IPS-15b (cell line): ENCODE results near the gene NCOA3.

Source experiments
- H3K27me3 ChIP-seq: one replicate; pipeline ENCODE4 v1.6.1; 2013; ENCODE audit warnings: low read length; ENCODE audit not compliant: control insufficient read depth, insufficient read depth
- H3K36me3 ChIP-seq: one replicate; pipeline ENCODE4 v1.6.1; 2013; ENCODE audit warnings: low read length; ENCODE audit not compliant: control insufficient read depth, insufficient read depth
- H3K4me1 ChIP-seq: one replicate; pipeline ENCODE4 v1.6.1; 2013; ENCODE audit warnings: mild to moderate bottlenecking, low read length; ENCODE audit not compliant: control insufficient read depth, insufficient read depth
- H3K4me3 ChIP-seq: one replicate; pipeline ENCODE4 v1.5.1; 2013; ENCODE audit warnings: low read depth, low read length
- H3K9ac ChIP-seq: one replicate; pipeline ENCODE4 v1.6.1; 2013; ENCODE audit warnings: low read depth, mild to moderate bottlenecking, low read length
- H3K9me3 ChIP-seq: one replicate; pipeline ENCODE4 v1.6.1; 2013; ENCODE audit warnings: mild to moderate bottlenecking, low read length; ENCODE audit not compliant: control insufficient read depth, insufficient read depth

Gene NCOA3

DNA sequence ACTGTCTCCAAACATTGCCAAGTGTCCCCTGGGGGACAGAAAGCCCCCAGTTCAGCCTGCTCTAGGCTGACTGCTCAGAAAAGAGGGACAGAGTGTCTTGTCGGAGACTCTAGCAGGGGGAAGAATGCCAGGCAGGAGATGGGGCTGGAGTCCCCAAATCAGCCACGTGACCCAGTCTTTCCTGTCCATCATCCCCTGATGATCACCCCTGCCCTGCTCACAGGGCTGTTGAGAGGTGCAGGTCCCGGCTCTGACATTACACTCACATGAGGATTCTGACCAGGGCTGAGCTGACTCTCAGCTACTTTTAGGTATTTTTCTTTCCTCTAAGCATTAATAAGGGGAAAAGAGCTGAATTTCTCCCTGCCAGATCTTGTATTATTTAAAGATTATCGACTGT, 167.8 kb downstream of the NCOA3 start:
- no peaks in the 10 kb centered on the region for H3K27me3 ChIP-seq

DNA sequence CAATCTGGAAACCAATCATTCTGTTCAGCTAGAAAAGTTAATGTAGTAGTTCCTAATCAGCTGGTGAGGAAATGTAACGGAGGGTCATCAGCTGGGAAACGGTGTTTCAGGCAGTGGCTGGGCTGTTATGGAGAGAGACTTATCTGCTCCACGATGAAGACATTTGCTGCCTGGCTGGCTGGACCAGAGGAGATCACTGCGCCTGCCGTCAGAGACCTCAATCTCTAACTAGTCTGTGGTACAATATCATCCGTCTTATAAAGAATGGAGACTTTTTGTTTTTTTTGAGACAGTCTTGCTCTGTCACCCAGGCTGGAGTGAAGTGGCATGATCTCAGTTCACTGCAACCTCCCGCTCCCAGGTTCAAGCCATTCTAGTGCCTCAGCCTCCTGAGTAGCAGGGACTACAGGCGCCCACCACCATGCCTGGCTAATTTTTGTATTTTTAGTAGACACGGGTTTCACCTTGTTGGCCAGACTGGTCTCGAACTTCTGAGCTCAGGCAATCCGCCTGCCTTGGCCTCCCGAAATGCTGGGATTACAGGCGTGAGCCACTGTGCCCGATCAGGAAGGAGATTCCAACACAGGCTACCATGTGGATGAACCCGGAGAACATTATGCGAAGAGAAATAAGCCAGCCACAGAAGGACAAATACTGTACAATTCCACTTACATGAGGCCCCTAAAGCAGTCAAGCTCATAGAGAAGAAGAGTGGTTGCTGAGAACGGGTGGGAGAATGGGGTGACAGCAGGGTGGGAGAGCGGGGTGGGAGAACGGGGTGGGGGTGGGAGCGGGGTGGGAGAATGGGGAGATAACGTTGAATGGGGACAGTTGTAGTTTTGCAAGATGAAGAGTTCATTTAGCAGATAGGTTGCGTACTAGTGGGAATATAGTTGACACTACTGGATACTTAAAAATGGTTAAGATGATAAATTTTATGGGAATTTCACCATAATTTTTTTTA, 168.5 kb downstream of the NCOA3 start:
- Histone ChIP-seq H3K4me1 (no peaks in the 10 kb centered on the region), H3K9ac (no peak overlapping the region), H3K9me3 (no peaks in the 10 kb centered on the region), H3K27me3 (no peaks in the 10 kb centered on the region), H3K36me3 (peaks cover 15% of the 10 kb centered on the region), H3K4me3 (no peak overlapping the region)

More for the DNA sequence above, 167.8 kb downstream of the NCOA3 start:
- no peak overlapping the region for H3K9ac ChIP-seq
- H3K9me3 ChIP-seq = no peaks in the 10 kb centered on the region
- no peak overlapping the region for H3K4me3 ChIP-seq
- no peaks in the 10 kb centered on the region for H3K4me1 ChIP-seq
- H3K36me3 ChIP-seq = peaks cover 15% of the 10 kb centered on the region

DNA sequence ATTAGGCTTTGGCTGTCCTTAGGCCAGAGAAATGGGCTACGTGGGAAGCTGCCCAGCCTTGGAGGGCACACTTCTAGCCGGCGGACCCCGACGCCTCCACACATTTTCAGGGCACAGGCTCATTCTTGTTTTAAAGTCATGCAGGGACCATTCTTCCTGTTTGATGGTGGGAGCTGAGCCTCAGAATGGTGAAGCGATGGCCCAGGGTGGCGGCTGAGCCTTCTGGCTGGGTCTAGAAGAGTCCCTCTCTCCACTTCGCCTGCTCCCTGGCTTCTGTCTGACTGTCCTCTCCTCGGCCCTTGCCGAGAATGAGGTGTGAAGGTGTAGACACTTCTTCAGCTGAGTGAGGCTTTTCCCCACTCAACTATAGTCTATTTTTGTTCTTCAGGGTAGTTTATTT, 169.2 kb downstream of the NCOA3 start:
- no peaks in the 10 kb centered on the region for H3K9me3 ChIP-seq
- H3K9ac ChIP-seq = no peak overlapping the region
- no peaks in the 10 kb centered on the region for H3K4me1 ChIP-seq
- peaks cover 11% of the 10 kb centered on the region for H3K36me3 ChIP-seq
- H3K4me3 ChIP-seq = no peak overlapping the region
- H3K27me3 ChIP-seq = no peaks in the 10 kb centered on the region

DNA sequence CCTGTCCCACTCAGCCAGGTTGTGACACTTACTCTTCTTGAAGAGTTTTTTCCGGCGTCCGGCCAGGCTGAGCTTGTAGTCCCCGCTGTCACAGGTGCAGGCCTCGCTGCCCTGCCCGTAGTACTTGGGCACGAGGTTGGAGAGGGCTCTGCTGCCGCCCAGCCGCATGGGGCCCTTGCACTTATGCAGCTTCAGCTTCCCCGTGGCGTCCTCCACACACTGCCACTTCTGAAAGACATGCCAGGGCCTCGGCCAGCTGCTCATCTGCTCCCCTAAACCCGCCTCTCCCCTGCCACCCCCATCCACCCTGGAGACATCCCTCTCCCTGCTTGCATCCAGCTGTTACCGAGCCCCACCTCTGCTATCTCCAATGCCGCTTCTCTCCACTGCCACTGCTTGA, 170.5 kb downstream of the NCOA3 start:
- Histone ChIP-seq H3K4me3 (no peak overlapping the region), H3K9ac (no peak overlapping the region), H3K36me3 (peaks cover 10% of the 10 kb centered on the region), H3K4me1 (no peaks in the 10 kb centered on the region), H3K27me3 (no peaks in the 10 kb centered on the region), H3K9me3 (no peaks in the 10 kb centered on the region)

DNA sequence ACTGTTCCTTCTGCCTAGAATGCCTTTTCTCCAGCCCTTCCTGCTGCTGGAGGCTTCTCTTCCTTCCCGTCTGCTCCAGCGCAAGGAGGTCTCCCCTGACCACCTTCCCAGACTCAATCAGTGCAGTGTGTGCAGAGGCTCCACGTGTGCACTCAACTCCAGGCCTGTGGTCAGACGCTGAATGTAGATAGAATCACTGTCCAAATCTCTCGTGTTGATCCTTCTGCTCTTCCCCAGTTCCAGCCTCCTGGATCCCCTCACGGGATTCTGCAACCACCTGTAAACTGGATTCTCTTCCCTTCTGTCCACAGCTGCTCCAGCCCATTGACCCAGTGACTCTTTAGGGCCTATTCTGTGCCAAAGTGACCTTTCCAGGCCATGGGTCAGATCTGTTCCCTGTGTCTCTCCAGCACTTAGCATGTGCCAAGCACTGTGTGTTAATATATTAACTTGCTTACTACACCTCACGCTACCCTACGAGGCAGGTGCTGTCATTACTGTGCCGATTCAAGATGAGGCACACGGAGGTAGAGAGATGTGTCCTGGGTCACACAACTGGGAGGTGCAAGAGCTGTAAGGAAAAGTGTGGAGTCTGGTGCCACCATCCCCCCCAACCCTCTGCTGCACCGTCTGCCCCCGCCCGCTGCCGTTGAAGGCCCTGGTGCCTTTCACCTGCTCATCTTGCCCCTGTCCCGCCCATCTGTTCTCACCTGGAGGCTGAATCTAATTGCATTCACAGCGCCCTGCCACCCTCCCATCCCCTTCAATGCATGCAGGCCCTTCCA, 171.4 kb downstream of the NCOA3 start:
- H3K9me3 ChIP-seq = no peaks in the 10 kb centered on the region
- H3K4me1 ChIP-seq = no peaks in the 10 kb centered on the region
- no peak overlapping the region for H3K4me3 ChIP-seq
- H3K36me3 ChIP-seq = peaks cover 8% of the 10 kb centered on the region
- no peak overlapping the region for H3K9ac ChIP-seq
- H3K27me3 ChIP-seq = no peaks in the 10 kb centered on the region

DNA sequence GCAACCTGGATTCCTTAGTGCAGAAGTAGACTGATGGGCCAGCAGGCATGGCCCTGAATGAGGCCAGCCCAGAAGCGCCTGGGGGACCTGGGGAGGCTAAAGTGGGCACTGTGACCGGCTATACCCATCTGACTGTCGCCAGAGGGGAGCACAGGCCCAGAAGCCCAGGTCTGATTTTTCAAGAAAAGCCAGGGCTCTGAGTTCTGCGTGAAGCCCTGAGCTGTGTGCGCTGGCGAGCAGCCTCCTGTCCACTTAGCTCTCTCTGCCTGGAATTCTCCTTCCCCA, 171.9 kb downstream of the NCOA3 start:
- Histone ChIP-seq H3K36me3 (peaks cover 3% of the 10 kb centered on the region), H3K4me3 (no peak overlapping the region), H3K4me1 (no peaks in the 10 kb centered on the region), H3K9ac (no peak overlapping the region), H3K9me3 (no peaks in the 10 kb centered on the region), H3K27me3 (no peaks in the 10 kb centered on the region)

DNA sequence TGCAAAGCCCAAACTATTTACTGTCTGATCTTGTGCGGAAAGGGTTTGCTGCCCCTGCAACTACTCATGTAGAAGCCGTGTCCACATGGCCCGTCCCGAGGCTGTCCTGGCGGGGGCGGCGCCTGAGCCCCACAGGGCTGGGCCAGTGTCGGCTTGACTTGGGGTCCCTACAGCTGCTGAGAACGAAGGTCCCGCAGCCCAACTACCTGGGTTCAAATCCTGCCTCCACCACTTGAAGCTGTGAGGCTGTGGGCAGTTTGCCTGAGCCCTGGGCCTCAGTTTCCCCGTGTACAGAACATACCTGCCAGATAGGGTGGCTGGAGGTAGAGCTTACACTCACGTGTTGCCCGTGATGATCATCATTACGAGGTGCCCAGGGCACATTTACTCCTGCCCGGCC, 172.5 kb downstream of the NCOA3 start:
- Histone ChIP-seq H3K4me1 (no peaks in the 10 kb centered on the region), H3K4me3 (no peak overlapping the region), H3K9me3 (no peaks in the 10 kb centered on the region), H3K9ac (no peak overlapping the region), H3K36me3 (peaks cover 2% of the 10 kb centered on the region), H3K27me3 (no peaks in the 10 kb centered on the region)

DNA sequence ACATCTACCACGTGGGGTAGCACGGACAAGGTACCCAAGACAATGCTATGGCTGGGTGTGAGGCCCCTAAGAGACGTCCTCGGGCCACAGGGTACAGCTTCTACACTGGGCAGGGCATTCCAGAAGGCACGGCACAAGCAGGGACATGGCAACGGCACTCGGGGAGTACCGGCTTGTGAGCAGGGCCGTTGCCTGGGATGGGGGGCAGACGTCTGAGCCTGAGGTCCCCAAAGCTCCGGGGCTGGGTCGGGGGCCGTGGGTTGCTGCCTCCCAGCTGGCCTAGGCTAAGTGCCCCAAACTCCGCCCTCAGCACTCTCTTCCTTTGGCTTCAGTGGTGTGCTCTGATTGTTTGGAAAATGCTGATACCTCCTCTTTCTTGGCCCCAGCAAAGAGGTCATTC, 173.0 kb downstream of the NCOA3 start:
- Histone ChIP-seq H3K27me3 (no peaks in the 10 kb centered on the region), H3K4me1 (no peaks in the 10 kb centered on the region), H3K36me3 (peaks cover 2% of the 10 kb centered on the region), H3K9me3 (no peaks in the 10 kb centered on the region), H3K9ac (no peak overlapping the region), H3K4me3 (no peak overlapping the region)

DNA sequence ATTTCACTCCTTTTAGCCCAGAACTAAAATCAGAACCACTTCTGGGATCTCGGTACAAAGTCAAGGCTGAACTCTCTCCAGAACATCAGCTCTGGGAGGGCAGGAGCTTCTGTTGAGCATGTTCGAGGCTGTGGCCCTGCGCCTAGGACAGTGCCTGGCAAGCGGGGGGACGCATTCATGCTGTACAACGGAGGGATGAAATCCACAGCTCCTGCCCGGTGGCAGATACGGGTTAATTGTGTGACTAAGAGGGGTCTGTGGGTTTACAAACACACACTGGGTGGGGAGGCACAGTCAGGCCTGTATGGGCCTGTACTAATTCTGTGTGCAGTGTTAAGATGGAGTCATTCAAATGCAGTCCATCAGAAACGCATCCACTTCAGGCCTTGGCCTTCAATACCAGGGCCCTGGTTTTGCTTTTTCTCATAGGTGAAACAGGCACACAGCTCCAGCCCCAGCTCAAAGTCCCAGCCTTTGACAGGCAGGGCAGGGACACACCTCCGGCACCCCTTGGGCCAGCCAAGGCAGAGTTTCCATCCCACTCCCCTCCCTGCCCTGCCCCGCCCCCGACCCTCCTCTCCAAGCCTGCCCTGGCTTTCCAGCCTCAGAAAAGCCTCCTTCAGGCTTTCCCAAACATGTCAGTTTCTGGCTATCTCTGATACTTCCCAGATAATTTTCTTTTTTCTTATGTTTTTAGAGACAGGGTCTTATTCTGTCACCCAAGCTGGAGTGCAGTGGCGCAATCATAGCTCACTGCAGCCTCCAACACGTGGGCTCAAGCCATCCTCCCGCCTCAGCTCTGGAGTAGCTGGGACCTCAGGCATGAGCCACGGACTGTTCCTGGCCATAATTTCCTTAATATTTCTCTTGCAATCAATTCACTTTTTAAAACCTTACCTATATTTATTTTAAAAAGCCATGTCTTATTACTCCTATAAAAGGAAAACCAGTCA, 173.8 kb downstream of the NCOA3 start:
- H3K9me3 ChIP-seq = no peaks in the 10 kb centered on the region
- H3K27me3 ChIP-seq = no peaks in the 10 kb centered on the region
- H3K9ac ChIP-seq = no peak overlapping the region
- H3K36me3 ChIP-seq = peaks cover 2% of the 10 kb centered on the region
- no peak overlapping the region for H3K4me3 ChIP-seq
- H3K4me1 ChIP-seq = no peaks in the 10 kb centered on the region

DNA sequence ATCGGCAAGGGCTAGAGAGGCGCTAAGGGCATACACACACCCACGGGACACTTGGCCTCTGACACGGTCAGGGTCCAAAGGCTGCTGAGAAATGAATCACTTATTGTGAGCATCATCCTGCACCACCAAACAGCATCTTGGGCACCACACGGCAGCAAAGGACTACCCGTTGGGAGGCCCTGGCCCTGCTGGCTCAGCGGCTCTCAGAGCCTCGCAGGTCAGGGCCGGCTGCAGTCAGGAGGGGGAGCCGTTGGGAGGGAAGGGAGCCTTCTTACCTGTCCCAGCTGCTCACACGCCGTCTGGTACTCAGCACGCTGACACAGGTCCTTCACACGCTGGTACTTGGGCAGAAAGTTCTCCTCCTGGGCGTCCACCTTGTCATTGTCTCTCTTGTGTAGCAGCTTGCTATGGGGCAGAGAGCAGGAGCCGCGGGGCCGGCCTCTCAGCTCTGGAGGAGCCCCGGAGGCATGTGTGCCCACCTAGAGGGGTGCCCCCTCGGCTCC, 174.6 kb downstream of the NCOA3 start:
- Histone ChIP-seq H3K9ac (no peak overlapping the region), H3K9me3 (no peaks in the 10 kb centered on the region), H3K4me3 (no peak overlapping the region), H3K4me1 (no peaks in the 10 kb centered on the region), H3K36me3 (peaks cover 2% of the 10 kb centered on the region), H3K27me3 (no peaks in the 10 kb centered on the region)

DNA sequence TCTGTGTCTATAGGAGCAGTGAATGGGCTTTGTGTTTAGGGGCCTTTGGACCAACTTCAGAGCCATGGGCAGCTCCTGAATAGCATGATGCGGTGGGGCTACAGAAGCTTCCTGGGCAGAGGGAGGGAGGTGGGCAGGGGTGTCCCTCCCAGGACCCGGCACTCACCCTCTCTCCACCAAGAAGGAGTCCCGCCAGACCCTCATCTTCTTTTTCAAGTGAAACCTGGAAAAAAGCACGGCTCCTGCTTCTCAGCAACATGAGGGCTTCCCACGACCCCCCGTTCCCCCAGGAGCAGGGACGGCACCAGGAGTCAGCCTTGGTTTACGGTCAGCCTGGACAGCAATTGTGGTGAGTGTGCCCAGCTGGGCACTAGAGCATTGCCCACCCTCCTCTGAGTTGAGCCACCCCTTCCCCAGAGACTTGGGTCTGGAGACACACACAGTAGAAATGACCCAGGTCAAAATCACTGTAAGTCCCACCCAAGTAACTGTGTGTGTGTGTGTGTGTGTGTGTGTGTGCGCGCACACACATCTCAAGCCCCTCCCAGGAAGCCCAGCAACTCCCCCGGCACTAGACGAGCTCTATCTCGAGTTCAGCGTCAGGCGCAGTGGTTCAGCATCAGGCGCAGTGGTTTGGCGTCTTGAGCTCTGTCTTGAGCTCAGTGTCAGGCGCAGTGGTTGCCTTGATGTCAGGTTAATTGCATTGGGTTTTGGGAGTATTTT, 175.4 kb downstream of the NCOA3 start:
- Histone ChIP-seq H3K9ac (no peak overlapping the region), H3K36me3 (peaks cover 2% of the 10 kb centered on the region), H3K4me3 (no peak overlapping the region), H3K4me1 (no peaks in the 10 kb centered on the region), H3K9me3 (no peaks in the 10 kb centered on the region), H3K27me3 (no peaks in the 10 kb centered on the region)
